B cell (primary cell): Measurements from ENCODE around the gene GGTA1. TPM values are rescaled to one million over a fixed set of nuclear protein-coding genes. Genes with fewer than 3 reads are reported as not detected.
A peak's percentile ranks its signal among the peaks of the same experiment; 100 is the strongest.

Experiments used
- ATAC-seq: fragments of 200-7000 bp; cut with Tn5 transposase; one replicate; pipeline ENCODE4 v1.10.0; 2021; ENCODE audit warnings: low read depth, mild to moderate bottlenecking, moderate number of reproducible peaks, moderate library complexity
- CTCF ChIA-PET: fragments of 350-600 bp; sonication (Branson Sonifier 250); formaldehyde crosslinking; loops from one replicate; lab custom pipeline; 2021; ENCODE audit warnings: antibody characterized with exemption, inconsistent platforms; lab: Charles Lee
- POLR2A ChIA-PET: fragments of 350-600 bp; sonication (Branson Sonifier 250); formaldehyde crosslinking; loops from one replicate; lab custom pipeline; 2021; ENCODE audit warnings: antibody characterized with exemption; lab: Charles Lee
- DNase-seq: peaks from one replicate; pipeline ENCODE4 v3.0.0; 2013
- H2AFZ ChIP-seq: 2 replicates; pipeline ENCODE4 v1.6.1; 2012; ENCODE audit warnings: mild to moderate bottlenecking, low read depth, low read length; ENCODE audit not compliant: insufficient read depth, poor library complexity, severe bottlenecking
- H3K27ac ChIP-seq, 2 donors: 1 replicate in 1 of 2; 2 replicates in 1 of 2; pipeline ENCODE4 v1.5.1; 2012 to 2013; ENCODE audit warnings: low read length in 2 of 2, mild to moderate bottlenecking in 2 of 2, moderate library complexity in 1 of 2
- H3K27me3 ChIP-seq, 4 experiments: fragments of 200-600 bp in 1 of 4; sonication (generic) in 1 of 4; replicated peaks in 1 of 4; 1 replicate in 2 of 4; 2 replicates in 2 of 4; pipeline versions ENCODE4 v1.6.1 to v1.7.0; 2013 to 2016; ENCODE audit warnings: low read length in 3 of 4, mild to moderate bottlenecking in 2 of 4, mixed read lengths in 1 of 4, moderate library complexity in 1 of 4; ENCODE audit not compliant: insufficient read depth in 4 of 4, control insufficient read depth in 3 of 4; ENCODE audit errors: control extremely low read depth in 1 of 4
- H3K36me3 ChIP-seq, 2 experiments: replicated peaks in 1 of 2; 1 replicate in 1 of 2; 2 replicates in 1 of 2; pipeline versions ENCODE4 v1.6.1 to v1.7.1; 2013; ENCODE audit warnings: low read length in 1 of 2; ENCODE audit not compliant: insufficient read depth in 2 of 2, control insufficient read depth in 1 of 2; ENCODE audit errors: control extremely low read depth in 1 of 2, extremely low read depth in 1 of 2
- H3K4me1 ChIP-seq, 2 donors: fragments of 200-600 bp in 1 of 2; sonication (generic) in 1 of 2; 1 replicate in 1 of 2; 2 replicates in 1 of 2; pipeline versions ENCODE4 v1.5.1 to v1.6.1; 2013 to 2017; ENCODE audit warnings: low read length in 2 of 2; ENCODE audit not compliant: control insufficient read depth in 2 of 2, insufficient read depth in 2 of 2
- H3K4me2 ChIP-seq: replicated peaks from 2 replicates; pipeline ENCODE3; 2012; ENCODE audit warnings: mild to moderate bottlenecking, low read depth, low read length; ENCODE audit not compliant: poor library complexity, severe bottlenecking
- H3K4me3 ChIP-seq, 5 experiments: fragments of 200-600 bp in 1 of 5; sonication (generic) in 1 of 5; 1 replicate in 3 of 5; 2 replicates in 2 of 5; pipeline versions ENCODE4 v1.5.1 to v1.7.0; 2011 to 2016; ENCODE audit warnings: low read length in 4 of 5, mild to moderate bottlenecking in 4 of 5, low read depth in 2 of 5, control low read depth in 1 of 5, moderate library complexity in 1 of 5; ENCODE audit not compliant: insufficient read depth in 1 of 5; ENCODE audit errors: control extremely low read depth in 1 of 5, extremely low read depth in 1 of 5
- H3K79me2 ChIP-seq: fragments of 200-600 bp; sonication (generic); one replicate; pipeline ENCODE4 v1.6.0; 2016; ENCODE audit warnings: low read length; ENCODE audit not compliant: control insufficient read depth, insufficient read depth
- H3K9ac ChIP-seq: fragments of 200-600 bp; sonication (generic); 2 replicates; pipeline ENCODE4 v1.6.1; 2017; ENCODE audit warnings: mild to moderate bottlenecking, low read length, moderate library complexity
- H3K9me3 ChIP-seq, 3 donors: one replicate each; pipeline versions ENCODE4 v1.6.1 to v1.7.1; 2013; ENCODE audit warnings: low read length in 2 of 3; ENCODE audit not compliant: control insufficient read depth in 2 of 3, insufficient read depth in 1 of 3; ENCODE audit errors: control extremely low read depth in 1 of 3
- H4K20me1 ChIP-seq: 2 replicates; pipeline ENCODE4 v1.6.0; 2012; ENCODE audit warnings: mild to moderate bottlenecking, low read length; ENCODE audit not compliant: insufficient read depth, control insufficient read depth, poor library complexity, severe bottlenecking
- H3K27ac Mint-ChIP-seq: one replicate; pipeline ENCODE4 v1.8.0; 2021; ENCODE audit warnings: mixed read lengths
- H3K27me3 Mint-ChIP-seq: one replicate; pipeline ENCODE4 v1.8.0; 2021; ENCODE audit warnings: mixed read lengths
- H3K4me1 Mint-ChIP-seq: one replicate; pipeline ENCODE4 v1.8.0; 2021; ENCODE audit warnings: mixed read lengths
- H3K4me3 Mint-ChIP-seq: one replicate; pipeline ENCODE4 v1.8.0; 2021; ENCODE audit warnings: mixed read lengths
- H3K9me3 Mint-ChIP-seq: one replicate; pipeline ENCODE4 v1.8.0; 2022; ENCODE audit warnings: mixed read lengths; ENCODE audit not compliant: insufficient read depth
- EZH2 ChIP-seq: IDR thresholded peaks from 2 replicates; pipeline ENCODE4 v1.6.1; 2012; ENCODE audit warnings: borderline replicate concordance, low read depth, mild to moderate bottlenecking, moderate library complexity, low read length; ENCODE audit not compliant: insufficient read depth, poor library complexity, severe bottlenecking
- WGBS: methylation state at CpG from one replicate; pipeline ENCODE4 v1.1.5; 2013; ENCODE audit warnings: missing lambda C conversion rate; ENCODE audit not compliant: insufficient coverage; 5-methylcytosine and 5-hydroxymethylcytosine counted together
- intact Hi-C: fragments of 100-400 bp; cut with micrococcal nuclease; formaldehyde crosslinking; loops from one replicate; pipeline ENCODE4 v1.10.0; 2022
- polyA plus RNA-seq: library from polyadenylated mRNA; depleted of rRNA; stranded (reverse); fragments of >200 nt; gene quantifications from 2 replicates; pipeline ENCODE4 v1.2.3, GENCODE V29; 2012
- total RNA-seq, 2 donors: library from RNA; stranded (reverse); fragments of 120-200 nt in 1 of 2; gene quantifications; 1 replicate in 1 of 2; 2 replicates in 1 of 2; pipeline versions ENCODE4 v1.2.3 to v1.2.4, GENCODE V29; 2013 to 2022
- TF ChIP-seq, protein P1 (sequence below): fragments of 200-600 bp; IDR thresholded peaks from one replicate; pipeline ENCODE4 v1.8.0; 2022; ENCODE audit warnings: antibody characterized with exemption, mild to moderate bottlenecking

Gene GGTA1
- total and polyA plus RNA-seq, 2 donors (not counting 1 experiment from before 2014, with no cell fraction given), result not detected

DNA sequence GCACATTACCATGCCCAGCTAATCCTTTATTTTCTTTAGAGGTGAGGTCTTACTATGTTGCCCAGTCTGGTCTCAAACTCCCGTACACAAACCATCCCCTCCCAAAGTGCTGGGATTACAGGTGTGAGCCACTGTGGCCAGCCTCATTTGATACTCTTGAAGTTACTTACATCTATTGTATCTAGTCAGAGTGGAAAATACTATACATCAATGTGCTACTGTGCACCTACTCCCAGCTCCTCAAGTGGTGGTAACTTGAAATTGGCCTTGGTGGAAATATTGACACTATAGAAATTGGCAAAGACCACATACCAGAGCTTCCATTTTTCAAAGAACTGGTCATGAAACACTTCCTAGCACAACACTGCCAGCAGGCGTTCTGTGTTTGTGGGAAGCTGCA lies 10.3 kb downstream of the GGTA1 start:
- TF ChIP-seq, protein P1, sequence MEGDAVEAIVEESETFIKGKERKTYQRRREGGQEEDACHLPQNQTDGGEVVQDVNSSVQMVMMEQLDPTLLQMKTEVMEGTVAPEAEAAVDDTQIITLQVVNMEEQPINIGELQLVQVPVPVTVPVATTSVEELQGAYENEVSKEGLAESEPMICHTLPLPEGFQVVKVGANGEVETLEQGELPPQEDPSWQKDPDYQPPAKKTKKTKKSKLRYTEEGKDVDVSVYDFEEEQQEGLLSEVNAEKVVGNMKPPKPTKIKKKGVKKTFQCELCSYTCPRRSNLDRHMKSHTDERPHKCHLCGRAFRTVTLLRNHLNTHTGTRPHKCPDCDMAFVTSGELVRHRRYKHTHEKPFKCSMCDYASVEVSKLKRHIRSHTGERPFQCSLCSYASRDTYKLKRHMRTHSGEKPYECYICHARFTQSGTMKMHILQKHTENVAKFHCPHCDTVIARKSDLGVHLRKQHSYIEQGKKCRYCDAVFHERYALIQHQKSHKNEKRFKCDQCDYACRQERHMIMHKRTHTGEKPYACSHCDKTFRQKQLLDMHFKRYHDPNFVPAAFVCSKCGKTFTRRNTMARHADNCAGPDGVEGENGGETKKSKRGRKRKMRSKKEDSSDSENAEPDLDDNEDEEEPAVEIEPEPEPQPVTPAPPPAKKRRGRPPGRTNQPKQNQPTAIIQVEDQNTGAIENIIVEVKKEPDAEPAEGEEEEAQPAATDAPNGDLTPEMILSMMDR, result no peak
- no peak for TF ChIP-seq EZH2
- Histone ChIP-seq H4K20me1 (no peaks in the 10 kb centered on the region), H3K27me3 (no peaks in the 10 kb centered on the region), H3K4me3 (no peak overlapping the region), H3K79me2 (no peaks in the 10 kb centered on the region), H3K4me2 (no peak overlapping the region), H3K9me3 (no peaks in the 10 kb centered on the region), H3K4me1 (peaks cover 36 to 40% of the 10 kb centered on the region in 2 donors), H3K36me3 (no peaks in the 10 kb centered on the region), H3K27ac (no peak overlapping the region), H2AFZ (no peak overlapping the region), H3K9ac (no peak overlapping the region)
- Mint-ChIP-seq H3K9me3 (no peaks in the 10 kb centered on the region), H3K4me3 (no peak overlapping the region), H3K4me1 (peaks cover 41% of the 10 kb centered on the region), H3K27ac (no peak overlapping the region), H3K27me3 (no peaks in the 10 kb centered on the region)
- no peak for DNase-seq
- ChIA-PET POLR2A (no interaction called here), CTCF (interaction anchor here (0.7 kb wide), 1 partner anchor 11 kb away, joined by 3 read pairs; no protein-coding TSS in a partner anchor)
- WGBS, result no CpG with 5 or more reads among the region's 2 CpGs
- intact Hi-C loops, result no loop called here
- ATAC-seq, result no peak

DNA sequence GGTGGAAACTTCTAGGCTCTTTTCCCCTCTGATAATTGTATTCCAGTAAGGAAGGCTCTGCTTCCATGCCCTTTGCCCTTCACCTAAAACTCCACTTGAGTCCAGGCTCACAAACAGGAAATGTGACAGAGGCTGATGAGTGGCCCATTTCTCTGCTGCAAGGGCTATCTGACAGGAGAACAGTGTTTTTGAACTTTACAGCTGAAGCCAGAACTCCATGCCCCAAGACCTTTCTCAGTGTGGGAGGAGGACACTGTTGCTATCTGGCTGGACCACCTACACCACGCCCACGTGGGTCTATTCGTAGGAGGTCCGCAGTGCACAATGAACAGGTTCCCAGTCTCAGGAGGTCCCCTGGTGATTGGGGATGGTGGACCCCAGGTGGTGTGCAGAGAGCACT lies 13.6 kb downstream of the GGTA1 start:
- peak overlapping the region; percentile 75 for H3K4me3 Mint-ChIP-seq
- H3K4me2 ChIP-seq, result peak overlapping the region; percentile 63
- peaks cover 40% of the 10 kb centered on the region for H3K4me1 Mint-ChIP-seq
- DNase-seq, result no peak
- intact Hi-C loops, result no loop called here
- peak overlapping the region; percentile 6 to 48 for H3K27ac ChIP-seq
- no peaks in the 10 kb centered on the region for H3K9me3 Mint-ChIP-seq
- H3K9me3 ChIP-seq, result no peaks in the 10 kb centered on the region
- peak overlapping the region; percentile 12 for H3K9ac ChIP-seq
- no peak overlapping the region for H2AFZ ChIP-seq
- ChIA-PET POLR2A (no interaction called here), CTCF (interaction anchor here (0.9 to 1.6 kb wide), 2 partner anchors 11 to 25 kb away, joined by 3 to 5 read pairs; no protein-coding TSS in a partner anchor)
- TF ChIP-seq, protein P1, result no peak
- TF ChIP-seq EZH2, result no peak
- 58% methylated on average over 4 of the region's 4 CpGs for WGBS
- ATAC-seq, result no peak
- H4K20me1 ChIP-seq, result no peaks in the 10 kb centered on the region
- peak overlapping the region; percentile 84 for H3K27ac Mint-ChIP-seq
- no peaks in the 10 kb centered on the region for H3K79me2 ChIP-seq
- H3K27me3 ChIP-seq, result no peaks in the 10 kb centered on the region
- H3K4me1 ChIP-seq, result peaks cover 29 to 34% of the 10 kb centered on the region in 2 donors
- H3K36me3 ChIP-seq, result no peaks in the 10 kb centered on the region
- H3K27me3 Mint-ChIP-seq, result no peaks in the 10 kb centered on the region
- no peak overlapping the region for H3K4me3 ChIP-seq
